HG03159 (cell line): ENCODE data around the gene INSL3.
"Not testable (repeated sequence)": the region's sequence is repeated elsewhere in the genome, so short reads cannot be mapped to it uniquely, and the experiment has no call there.

Source experiments
- ATAC-seq: cut with Tn5 transposase; IDR thresholded peaks from one replicate; pipeline ENCODE4 v1.9.1; 2021; ENCODE audit warnings: mild to moderate bottlenecking, moderate library complexity; ENCODE audit not compliant: unreplicated experiment

Gene INSL3

DNA sequence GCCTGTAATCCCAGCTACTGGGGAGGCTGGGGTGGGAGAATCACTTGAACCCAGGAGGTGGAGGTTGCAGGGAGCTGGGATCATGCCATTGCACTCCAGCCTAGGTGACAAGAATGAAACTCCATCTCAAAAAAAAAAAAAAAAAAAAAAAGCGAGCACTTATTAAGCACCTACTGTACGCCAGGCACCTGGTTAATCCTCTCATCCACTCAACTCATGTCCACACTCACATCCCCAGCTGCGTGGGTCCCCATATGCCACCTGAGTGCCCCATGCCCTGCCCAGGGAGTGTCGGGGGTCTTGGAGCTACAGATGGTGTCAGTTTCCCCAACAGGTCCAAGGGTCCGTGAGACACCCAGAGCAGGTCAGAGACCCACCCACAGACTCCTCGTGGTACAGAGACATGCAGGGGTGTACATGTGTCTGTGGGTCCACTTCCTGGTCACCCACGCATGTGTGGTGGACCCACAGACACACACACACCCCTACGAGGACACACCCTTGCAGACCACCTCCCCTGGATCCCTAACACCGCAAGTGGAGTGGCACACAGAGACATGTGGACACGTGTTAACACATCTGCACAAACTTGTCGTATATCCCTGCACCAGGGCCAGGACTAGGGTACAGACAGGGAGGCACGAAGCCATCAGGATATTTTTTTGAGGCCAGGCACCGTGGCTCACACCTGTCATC, 3.5 kb downstream of the INSL3 start:
- no peak for ATAC-seq

DNA sequence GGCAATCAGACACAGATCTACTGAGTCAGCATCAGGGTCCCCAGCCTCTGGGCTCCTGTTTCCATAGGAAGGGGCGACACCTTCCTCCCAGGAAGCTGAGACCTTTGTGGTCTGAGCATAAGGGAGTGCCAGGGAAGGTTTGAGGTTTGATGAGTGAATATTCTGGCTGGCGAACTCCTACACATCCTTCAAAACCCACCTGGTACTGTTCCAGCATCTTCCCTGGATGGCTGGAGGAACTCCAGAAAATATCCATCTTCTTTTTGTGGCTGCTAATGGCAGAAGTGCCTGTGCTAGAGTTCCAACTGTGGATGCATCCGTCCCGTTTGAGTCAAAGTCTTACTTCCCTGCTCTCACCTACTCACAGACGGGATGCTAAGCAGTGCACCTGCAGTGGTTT, 9.2 kb downstream of the INSL3 start:
- ATAC-seq, result no peak

DNA sequence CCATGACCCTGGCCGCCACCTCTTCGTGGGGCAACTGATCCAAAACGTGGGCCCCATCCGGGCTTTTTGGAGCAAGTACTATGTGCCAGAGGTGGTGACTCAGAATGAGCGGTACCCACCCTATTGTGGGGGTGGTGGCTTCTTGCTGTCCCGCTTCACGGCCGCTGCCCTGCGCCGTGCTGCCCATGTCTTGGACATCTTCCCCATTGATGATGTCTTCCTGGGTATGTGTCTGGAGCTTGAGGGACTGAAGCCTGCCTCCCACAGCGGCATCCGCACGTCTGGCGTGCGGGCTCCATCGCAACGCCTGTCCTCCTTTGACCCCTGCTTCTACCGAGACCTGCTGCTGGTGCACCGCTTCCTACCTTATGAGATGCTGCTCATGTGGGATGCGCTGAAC, 9.6 kb downstream of the INSL3 start:
- no peak for ATAC-seq

DNA sequence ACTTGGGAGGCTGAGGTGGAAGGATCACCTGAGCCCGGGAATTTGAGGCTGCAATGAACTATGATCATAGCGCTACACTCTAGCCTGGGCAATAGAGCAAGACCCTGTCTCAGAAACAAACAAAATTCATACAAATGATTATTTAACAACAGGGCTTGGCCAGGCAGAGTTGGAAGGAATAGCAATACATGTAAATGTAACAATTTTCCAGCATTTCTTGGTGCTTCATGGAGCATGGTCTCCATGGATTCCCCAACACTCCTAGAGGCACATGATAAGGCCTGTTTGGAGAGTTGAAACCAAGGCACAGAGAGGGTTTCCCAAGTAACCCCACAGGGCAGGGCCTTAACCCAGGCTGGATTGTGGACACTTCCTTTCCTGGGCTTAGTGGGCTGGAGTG, 10.2 kb downstream of the INSL3 start:
- no peak for ATAC-seq

DNA sequence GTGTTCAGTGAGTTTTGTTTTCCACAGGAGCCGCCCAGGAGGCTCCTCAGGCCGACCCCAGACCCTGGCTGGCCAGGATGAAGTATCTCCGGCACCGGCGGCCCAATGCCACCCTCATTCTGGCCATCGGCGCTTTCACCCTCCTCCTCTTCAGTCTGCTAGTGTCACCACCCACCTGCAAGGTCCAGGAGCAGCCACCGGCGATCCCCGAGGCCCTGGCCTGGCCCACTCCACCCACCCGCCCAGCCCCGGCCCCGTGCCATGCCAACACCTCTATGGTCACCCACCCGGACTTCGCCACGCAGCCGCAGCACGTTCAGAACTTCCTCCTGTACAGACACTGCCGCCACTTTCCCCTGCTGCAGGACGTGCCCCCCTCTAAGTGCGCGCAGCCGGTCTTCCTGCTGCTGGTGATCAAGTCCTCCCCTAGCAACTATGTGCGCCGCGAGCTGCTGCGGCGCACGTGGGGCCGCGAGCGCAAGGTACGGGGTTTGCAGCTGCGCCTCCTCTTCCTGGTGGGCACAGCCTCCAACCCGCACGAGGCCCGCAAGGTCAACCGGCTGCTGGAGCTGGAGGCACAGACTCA, 13.5 kb downstream of the INSL3 start:
- ATAC-seq, result no peak

DNA sequence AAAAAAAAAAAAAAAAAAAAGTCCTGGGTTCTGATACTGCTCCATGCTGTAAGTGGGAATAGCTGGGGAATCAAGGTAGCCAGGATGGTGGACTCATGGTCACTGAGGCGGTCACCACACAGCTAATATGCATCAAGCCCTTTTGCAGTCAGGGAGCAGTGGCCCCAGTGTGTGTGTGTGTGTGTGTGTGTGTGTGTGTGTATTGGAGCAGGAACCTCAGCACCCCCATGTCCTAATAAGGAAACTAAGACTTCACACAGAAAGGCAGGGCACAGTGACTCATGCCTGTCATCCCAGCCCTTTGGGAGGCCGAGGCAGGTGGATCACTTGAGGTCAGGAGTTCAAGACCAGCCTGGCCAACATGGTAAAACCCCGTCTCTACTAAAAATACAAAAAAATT, 14.4 kb downstream of the INSL3 start:
- no peak for ATAC-seq

DNA sequence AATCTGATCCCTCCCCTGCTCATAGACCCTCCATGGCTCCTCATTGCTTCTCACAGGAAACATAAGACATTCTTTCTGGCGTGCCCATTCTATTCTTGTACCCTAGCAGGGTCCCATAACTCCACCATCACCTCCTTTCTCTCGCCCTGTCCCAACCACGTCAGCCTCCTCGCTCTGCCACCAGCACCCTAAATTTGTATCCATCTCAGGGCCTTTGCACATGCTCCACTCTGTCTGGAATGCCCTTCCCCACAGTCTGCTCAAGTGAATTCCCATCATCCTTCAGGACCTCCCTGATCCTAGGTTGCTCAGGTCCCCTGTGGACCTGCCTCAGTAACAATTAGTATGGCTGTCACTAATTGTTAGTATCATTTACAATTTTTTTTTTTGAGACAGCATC, 15.9 kb downstream of the INSL3 start:
- no peak for ATAC-seq

DNA sequence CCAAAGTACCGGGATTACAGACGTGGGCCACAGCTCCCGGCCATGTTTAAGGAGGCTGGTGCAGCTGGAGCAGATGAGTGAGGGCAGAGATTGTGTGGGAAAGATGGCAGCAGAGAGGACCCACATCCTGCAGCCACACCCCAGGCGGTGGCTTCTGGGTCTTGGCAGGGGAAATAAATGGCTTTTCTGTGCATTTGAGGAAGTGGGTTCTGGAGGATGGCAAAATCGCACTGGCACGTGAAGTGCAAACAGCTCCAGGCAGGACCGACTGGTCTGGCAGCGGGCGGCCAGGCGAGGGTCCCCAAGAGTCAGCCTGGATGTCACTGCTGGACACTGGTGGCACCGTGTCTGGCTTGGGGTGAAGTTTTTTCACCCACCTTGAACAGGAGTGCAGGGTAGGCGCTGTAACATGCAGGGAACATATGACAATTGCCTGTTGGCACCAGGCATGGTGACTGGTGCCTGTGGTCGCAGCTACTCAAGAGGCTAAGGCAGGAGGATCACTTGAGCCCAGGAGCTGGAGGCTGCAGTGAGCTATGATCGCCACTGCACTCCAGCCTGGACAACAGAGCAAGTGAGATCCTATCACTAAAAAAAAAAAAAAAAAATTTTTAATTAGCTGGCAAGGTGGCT, 17.9 kb downstream of the INSL3 start:
- ATAC-seq, result no peak

DNA sequence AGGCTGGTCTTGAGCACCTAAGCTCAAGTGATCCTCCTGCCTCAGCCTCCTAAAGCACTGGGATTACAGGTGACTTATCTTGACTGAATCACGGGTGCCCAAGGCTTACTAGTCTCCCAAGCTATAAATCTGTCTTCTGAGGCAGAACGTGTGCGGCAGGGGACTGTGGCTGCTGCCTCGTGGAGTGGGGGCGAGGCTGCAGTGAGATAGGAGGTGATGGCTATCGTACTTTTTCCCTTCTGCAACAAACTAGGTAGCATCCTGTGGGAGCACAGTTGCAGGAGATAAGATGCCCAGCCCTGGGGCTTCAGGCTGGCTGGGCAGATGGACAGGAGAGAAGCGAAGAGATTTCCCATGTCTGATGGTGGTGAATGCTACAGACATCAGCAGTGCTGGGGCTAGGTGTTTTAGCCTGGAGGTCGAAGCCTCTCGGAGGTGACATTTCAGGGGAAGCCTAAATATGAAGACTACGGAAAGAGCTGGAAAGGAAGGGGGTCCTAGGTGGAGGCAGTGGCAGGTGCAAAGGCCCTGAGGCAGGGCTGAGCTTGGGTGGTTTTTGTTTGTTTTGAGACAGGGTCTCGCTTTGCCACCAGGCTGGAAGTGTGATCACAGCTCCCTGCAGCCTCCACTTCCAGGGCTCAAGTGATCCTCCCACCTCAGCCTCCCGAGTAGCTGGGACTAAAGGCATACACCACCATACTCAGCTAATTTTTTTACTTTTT, 19.0 kb downstream of the INSL3 start:
- ATAC-seq, result no peak

DNA sequence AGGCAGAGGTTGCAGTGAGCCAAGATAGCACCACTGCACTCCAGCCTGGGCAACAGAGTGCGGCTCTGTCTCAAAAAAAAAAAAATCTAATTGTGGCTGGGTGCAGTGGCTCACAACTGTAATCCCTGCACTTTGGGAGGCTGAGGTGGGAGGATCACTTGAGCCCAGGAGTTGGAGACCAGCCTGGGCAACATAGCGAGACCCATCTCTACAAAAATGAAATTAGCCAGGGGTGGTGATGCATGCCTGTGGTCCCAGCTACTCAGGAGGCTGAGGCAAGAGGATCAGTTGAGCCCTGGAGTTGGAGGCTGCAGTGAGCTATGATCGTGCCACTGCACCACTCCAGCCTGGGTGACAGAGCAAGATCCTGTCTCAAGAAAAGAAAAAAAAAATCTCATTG, 22.7 kb downstream of the INSL3 start:
- not testable (repeated sequence) for ATAC-seq

DNA sequence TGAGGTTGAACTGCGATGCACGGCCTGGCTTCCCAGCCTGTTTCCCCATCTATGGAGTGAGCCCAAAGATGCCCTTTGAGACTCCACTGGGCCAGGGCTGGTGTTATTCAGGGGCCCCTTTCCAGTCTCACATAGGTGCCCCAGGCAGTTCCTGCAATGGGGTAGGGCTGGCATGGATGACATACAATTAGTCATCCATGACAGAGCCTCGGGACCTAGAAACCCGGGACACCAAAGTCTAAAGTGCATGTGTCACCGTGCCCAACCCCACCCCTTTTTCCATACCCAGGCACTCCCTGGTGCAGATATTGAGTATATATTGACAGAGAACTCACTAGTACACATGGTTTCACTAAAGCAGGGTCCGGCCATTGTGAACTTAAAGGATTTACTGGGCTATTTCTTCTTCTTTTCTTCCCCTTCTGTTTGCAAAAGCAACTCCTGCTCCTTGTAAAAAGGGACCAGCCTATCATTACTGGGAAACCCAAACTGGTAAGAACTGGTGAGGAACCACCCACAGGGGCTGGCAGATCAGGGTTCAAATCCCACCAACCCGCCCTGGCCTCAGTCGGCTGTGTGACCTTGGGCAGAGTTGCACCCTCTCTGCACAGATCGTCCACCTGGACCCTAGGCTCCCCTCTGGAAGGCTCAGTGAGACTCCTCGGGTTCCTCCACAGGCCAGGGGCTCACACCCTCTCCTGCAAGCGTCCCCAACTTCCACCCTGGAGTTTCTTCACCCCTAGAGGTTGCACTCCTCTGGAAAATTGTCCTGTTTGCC, 23.7 kb downstream of the INSL3 start:
- ATAC-seq, result no peak

DNA sequence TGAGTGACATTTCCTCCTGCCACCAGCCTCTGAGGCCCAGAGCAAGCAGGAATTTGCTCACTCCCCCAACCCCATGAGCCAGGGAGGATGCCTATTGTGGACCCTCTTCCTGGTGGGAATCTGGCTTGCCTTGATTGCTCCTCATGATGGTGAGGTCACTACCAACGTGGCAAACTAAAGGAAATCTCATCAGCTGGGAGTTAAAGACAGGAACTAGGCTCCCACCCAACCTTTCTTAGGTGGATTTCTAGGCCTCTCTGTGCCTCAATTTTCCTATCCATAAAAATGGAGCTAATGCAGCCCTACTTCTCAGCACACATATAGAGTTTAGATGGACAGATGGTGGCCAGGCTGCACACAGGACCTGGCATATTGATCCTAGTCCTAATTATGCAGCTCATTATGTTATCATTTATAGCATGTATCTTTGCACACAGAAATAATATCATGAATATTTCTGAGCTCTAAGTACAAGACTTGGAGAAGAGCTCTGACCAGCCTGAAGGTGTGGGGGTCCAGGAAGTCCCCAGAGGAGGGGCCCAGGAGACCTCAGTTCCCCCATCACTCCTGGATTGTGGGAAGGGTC, 24.4 kb downstream of the INSL3 start:
- no peak for ATAC-seq

DNA sequence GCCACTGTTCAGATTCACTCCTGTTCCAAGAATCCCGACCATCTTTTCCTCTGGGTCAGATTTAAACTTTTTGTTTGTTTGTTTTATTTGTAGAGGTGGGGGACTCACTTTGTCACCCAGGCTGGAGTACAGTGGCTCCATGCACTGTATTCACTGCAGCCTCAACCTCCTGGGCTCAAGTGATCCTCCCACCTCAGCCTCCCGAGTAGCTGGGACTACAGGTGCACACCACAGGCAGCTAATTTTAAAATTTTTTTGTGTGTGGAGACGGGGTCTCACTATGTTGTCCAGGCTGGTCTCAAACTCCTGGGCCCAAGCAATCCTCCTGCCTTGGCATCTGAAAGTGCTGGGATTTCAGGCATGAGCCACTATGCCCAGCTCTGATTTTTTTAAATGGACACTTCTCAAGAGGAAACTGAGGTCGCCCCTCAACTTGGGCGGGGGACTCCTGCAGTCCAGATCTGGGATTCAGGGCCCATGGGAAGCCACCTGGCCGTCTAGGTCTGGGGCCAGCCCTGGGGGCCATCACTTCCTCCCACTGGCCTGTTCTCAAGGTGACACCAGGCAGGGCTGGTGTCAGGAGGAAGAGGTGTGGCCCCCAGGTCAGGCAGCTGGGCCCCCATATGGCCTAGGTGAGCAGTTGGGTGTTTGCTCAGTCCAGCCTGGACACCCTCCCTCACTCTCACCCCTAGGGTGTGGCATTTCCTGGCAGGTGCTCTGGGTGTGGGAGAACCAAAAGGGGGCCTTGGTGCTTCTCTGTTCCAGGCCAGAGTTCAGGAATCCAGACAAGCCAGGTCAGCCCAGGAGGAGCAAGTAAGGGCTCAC, 25.1 kb downstream of the INSL3 start:
- no peak for ATAC-seq

DNA sequence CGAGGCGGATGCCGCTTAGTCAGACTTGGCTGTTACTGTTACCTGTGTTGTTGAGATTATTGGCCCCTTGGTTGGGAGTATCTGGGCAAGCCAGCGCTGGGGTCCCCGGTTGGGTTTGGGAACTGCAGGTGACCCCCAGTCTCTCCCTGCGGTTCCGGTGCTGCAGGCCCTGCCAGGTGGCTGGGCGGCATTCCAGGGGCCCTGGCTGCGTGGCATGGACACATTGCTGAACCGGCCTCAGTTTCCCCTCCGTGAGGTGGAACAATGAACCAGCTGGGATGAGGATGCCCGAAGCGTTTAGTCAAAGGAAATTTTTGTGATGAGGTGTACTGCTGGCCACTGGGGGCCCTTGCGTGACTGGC, 25.8 kb downstream of the INSL3 start:
- ATAC-seq, result no peak

DNA sequence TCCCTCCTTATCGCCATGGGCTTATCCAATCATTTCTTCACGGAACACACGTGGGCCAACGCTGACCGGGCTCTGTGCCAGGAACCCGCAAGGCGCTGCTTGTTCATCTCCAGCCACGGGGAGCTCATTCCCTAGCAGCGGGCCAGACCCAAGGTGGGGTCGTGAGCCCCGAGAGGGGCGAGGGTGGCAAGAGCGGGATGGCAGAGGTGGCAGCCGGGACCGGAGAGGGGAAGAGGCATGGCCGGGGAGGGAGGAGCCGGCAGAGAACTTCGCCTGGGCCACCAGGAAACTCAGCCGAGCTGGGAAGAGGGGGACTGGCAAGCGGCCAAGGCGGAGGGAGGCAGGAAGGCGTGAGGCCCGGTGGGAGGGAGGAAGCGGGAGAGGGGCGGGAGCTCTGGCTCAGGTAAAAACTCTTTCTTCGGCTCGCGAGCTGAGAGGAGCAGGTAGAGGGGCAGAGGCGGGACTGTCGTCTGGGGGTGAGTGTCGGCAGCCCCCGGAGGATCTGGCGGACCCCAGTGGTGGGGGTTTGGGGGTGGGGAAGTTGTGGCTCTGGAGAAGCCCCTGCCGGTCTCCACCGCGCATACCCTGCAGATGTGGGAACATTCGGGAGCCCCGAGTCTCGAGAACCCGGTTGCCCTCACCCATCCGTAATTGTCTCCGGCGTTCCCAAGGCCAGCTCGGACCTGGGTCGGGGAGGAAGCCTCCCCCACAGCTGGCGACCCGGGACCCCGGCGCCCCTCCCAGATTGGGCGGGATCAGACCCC, 26.4 kb downstream of the INSL3 start, which contains the start of gene B3GNT3:
TSS of gene B3GNT3 (plus strand) at position 408 of the 764 bp plus-strand sequence. CDS start 12,670 bp downstream, outside the sequence.
- ATAC-seq, result no peak

DNA sequence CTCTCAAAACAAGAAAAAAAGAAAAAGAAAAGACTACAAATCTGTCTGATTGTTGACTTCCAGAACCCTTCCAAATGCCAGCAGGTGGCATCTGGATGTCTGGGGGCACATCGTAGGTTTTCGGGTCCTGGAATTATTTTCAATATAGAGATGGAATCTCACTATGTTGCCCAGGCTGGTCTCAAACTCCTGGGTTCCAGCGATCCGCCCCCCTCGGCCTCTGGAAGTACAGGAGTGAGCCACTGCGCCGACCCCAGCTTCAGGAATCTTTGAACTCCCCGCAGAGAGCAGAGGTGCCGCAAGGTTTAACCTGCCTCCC, 26.9 kb downstream of the INSL3 start:
- ATAC-seq, result no peak

DNA sequence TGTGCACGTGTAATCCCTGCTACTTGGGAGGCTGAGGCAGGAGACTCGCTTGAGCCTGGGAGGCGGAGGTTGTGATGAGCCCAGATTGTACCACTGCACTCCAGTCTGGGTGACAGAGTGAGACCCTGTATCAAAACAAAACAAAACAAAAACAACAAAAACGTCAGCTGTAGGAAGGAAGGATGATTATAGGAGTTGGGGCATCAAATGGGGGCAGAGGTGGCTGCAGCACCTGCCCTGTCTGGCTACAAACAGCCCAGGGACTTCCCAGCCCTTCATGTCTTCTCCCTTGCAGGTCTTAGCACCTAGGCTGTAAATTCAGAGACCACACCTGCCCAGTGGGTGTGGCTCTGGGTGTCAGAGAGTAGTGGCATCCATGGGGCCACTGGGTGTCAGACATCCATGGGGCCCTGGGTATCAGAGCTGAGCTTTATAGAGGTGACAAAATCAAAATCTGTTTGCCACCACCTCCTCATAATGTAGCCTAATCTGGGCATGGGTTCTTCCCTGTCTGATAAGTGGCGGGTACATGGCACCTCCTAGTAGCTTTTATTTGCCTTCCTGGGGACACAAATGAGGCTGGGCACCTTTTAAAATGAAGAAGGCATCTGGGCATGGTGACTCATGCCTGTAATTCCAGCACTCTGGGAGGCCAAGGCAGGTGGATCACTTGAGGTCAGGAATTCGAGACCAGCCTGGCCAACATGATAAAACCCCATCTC, 31.1 kb downstream of the INSL3 start:
- no peak for ATAC-seq

DNA sequence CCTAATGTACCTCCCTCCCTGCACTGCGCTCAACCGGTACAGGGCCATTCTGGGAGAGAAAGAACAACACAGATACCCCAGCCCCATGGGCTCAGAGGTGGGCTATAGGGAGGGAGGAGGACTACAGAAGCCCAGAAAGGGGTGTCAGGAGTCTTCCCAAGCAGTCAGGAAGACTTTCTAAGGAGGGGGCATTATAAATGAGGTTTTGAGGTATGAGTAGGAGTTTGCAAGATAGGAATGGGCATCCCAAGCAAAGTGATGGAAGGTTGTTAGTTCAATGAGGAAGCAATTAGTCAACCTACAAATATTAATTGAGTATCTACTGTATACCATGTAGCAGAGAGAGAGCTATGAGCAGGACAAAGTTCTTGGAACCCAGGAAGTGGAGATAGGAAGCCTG, 32.7 kb downstream of the INSL3 start:
- ATAC-seq, result no peak
